DOHH2 (cell line): Measurements from ENCODE around the gene HLA-DPA1.

Source experiments
- CTCF ChIP-seq: fragments of 200-600 bp; sonication (generic); IDR thresholded peaks from one replicate; pipeline ENCODE4 v1.5.1; 2014; ENCODE audit warnings: antibody characterized with exemption, mild to moderate bottlenecking, low read depth, low read length; ENCODE audit not compliant: poor library complexity, severe bottlenecking
- EZH2phosphoT487 ChIP-seq: fragments of 200-600 bp; sonication (generic); IDR thresholded peaks from 2 replicates; pipeline ENCODE4 v1.6.1; 2017; ENCODE audit warnings: borderline replicate concordance, mild to moderate bottlenecking, antibody characterized with exemption, low read length, moderate library complexity, mixed read lengths

- no peak for TF ChIP-seq CTCF
- no peak for TF ChIP-seq EZH2phosphoT487
Observed at GRCh38 chr6:33036535-33036934, 36.9 kb downstream of the HLA-DPA1 start.
